ENCODE data around the gene MAPK10. TPM values are rescaled to one million over a fixed set of nuclear protein-coding genes. Genes with fewer than 3 reads are reported as not detected.
"Not testable (repeated sequence)": the region's sequence is repeated elsewhere in the genome, so short reads cannot be mapped to it uniquely, and the experiment has no call there.

The MAPK10 gene
- polyA plus RNA-seq, 3 donors = 54.5 to 84.6 (median 80.2) TPM

- no peak for DNase-seq
These were observed 245.3 kb downstream of the MAPK10 start for GRCh38 chr4:86114563-86114962.

GRCh38 chr4:86108834-86109233 lies 251.0 kb downstream of the MAPK10 start:
- DNase-seq = no peak

GRCh38 chr4:86108137-86108536 lies 251.7 kb downstream of the MAPK10 start:
- no peak for DNase-seq

- no peak for DNase-seq
These were observed 252.7 kb downstream of the MAPK10 start for GRCh38 chr4:86107112-86107511.

- DNase-seq = no peak
These were observed 253.4 kb downstream of the MAPK10 start for GRCh38 chr4:86106475-86106874.

DNA sequence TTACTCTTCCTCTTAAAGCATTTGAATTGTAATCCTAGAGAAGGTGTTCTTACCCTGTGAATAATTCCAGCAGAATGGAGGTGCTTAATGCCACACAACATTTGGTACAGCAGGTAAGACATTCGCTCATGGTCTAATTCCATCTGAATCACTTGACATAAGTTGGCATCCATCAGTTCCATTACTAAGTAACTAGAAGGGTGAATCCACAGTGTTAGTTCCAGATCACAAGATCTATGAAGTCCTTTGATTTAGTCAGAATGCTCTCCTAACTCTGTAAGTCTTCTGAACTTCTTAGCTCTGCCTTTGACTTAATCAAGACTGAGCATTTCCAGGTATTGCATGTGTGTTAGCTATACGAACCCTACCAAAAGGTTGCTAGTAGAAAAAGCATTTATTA lies 258.0 kb downstream of the MAPK10 start:
- DNase-seq = no peak

DNA sequence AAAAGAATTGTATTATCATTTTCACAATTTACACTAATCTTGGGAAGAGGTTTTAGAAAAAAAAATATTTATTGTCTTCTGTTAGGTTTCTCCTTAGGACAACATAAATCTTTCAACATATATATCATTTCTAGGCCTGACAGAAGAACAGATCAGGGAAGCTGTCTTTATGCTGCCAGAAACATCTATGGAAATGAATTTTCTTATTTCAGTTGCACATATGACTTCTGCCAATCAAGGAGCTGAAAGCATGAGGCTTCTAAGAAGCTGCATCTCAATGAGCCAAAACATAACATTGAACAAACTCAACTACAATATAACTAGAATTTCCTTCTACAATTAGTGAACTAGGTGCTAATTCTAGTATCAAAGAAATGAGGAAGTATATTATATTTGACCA lies 258.4 kb downstream of the MAPK10 start:
- DNase-seq = no peak

- DNase-seq = no peak
These were observed 259.2 kb downstream of the MAPK10 start for GRCh38 chr4:86100539-86101215.

DNA sequence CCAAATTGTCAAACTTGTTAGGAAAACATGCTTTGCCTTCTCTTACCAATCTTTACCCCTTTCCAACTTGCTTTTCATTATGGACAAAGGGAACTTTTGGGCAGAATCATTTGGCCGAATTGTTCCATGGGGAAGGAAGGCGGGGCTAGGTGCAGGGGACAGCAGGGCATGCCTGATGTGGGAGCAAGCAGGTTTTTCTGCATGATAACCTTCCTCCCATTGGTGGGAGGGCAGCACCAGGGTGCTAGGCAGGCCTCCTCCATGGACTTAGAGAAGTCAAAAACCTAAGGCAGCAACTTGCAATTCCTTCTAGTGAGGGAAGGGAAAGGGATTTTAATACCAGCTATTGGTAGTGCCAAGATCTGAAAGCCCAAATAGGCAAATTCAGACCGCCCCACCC lies 260.5 kb downstream of the MAPK10 start:
- DNase-seq = no peak

GRCh38 chr4:86098691-86099090 lies 261.2 kb downstream of the MAPK10 start:
- no peak for DNase-seq

DNA sequence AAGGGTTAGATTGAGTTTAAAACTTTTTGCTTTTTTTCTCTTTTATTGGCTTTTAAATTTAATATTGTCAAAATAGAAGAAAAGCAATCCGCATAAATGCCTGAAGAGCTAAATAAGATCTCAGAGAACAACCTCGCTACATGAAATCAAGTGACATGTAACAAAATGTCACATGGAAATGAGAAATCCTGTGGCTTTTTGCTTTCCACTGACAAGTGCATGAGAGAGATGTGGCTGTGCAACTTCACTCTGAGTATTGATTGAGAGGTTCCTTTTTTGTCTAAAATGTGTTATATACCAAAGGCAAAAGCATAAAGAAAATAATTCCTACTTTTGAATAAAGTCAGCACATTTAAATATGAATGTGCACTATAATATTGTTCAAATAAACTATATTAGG lies 263.5 kb downstream of the MAPK10 start:
- DNase-seq = no peak

DNA sequence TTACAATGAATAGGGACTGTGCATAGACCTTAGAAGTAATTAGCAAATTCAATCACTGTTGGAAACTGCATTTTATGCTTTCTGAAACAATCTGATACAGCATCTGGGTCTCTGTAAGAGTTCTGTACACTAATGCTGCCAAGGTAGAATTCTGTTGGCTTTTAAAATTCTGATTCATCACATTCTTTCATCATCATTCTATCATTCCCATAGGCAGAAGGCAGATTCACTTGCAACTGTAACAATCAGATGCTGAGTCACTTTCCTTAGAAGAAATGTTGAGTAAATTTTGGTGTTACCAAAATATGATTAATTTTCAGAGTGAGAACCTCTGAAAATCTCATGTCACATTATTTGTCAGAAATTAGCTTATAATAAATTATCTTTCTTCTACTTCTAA lies 267.2 kb downstream of the MAPK10 start:
- no peak for DNase-seq

- DNase-seq = no peak
These were observed 268.7 kb downstream of the MAPK10 start for GRCh38 chr4:86091201-86091600.

GRCh38 chr4:86089781-86090323 lies 270.0 kb downstream of the MAPK10 start:
- no peak for DNase-seq

GRCh38 chr4:86089053-86089452 lies 270.8 kb downstream of the MAPK10 start:
- DNase-seq = no peak

DNA sequence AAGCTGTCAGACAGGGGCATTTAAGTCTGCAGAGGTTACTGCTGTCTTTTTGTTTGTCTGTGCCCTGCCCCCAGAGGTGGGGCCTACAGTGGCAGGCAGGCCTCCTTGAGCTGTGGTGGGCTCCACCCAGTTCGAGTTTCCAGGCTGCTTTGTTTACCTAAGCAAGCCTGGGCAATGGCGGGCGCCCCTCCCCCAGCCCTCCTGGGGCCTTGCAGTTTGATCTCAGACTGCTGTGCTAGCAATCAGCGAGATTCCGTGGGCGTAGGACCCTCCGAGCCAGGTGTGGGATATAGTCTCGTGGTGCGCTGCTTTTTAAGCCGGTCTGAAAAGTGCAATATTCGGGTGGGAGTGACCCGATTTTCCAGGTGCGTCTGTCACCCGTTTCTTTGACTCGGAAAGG lies 284.1 kb downstream of the MAPK10 start:
- DNase-seq = not testable (repeated sequence)

GRCh38 chr4:86060341-86060740 lies 299.5 kb downstream of the MAPK10 start:
- DNase-seq = no peak

GRCh38 chr4:86058621-86059020 lies 301.2 kb downstream of the MAPK10 start:
- DNase-seq = no peak

DNA sequence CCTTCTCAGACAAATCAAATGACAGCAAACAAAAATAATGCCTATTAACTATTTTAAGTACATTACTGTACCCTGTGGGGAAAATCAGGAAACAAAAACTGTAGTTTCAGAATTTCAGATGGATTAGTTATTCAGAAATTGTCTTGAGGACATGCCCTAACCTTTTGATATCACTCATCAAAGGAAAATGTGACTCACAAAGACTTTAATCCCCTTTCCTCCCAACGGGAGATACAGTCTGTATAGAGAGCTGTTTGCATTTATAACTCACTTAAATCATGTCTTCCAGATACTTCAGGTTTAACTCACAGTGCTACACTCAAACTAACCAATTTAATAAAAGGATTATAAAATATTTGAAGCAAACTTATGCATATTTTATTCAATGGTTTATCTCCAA lies 304.0 kb downstream of the MAPK10 start:
- DNase-seq = no peak

GRCh38 chr4:86054286-86055032 lies 305.4 kb downstream of the MAPK10 start:
- DNase-seq = no peak

GRCh38 chr4:86050496-86050895 lies 309.4 kb downstream of the MAPK10 start:
- DNase-seq = no peak

DNA sequence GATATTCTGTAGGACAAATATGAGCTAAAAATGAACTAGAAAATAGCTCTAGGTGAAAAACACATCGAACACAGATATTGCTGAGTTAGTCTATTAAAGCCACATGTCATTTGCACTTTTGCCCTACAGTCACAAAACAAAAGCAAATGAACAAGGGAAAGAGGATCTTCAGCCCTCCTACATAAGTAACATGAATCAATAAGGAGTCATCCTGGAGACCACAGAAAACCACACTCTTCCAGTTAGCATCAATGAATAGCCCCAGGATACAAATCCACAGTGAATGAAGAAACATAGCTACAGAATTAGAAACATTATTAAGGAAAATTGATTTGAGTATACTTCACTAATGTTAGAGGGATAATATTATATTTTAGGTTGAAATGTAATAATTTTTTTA lies 311.4 kb downstream of the MAPK10 start:
- no peak for DNase-seq

- DNase-seq = no peak
These were observed 315.3 kb downstream of the MAPK10 start for GRCh38 chr4:86044593-86044985.

Data from renal pelvis (tissue), 4 donors.